GM21423 (cell line): Measurements from ENCODE around the gene TRMU.
"Not testable (repeated sequence)": the region's sequence is repeated elsewhere in the genome, so short reads cannot be mapped to it uniquely, and the experiment has no call there.

Experiments
- ATAC-seq: cut with Tn5 transposase; IDR thresholded peaks from one replicate; pipeline ENCODE4 v1.9.1; 2021; ENCODE audit warnings: mild to moderate bottlenecking, moderate library complexity; ENCODE audit not compliant: unreplicated experiment

The TRMU gene

DNA sequence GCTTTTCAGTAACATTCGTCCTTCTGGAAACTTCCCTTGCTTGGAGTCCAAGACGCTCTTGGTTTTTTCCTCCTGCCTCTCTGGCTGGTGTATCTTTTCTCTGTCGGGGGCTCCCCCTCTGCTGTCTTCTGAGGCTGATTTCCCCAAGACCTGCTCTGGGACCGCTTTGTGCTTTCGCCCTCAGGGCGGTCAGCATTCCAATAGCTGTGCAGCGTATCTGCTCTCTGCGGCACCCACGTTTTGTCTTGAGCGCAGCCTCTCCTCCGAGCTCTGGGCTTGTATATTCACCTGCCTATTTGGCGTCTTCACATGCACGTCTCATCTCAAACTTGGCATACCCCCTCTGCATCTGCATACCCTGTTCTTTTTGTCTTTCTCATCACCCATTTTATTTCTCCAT, 36.4 kb upstream of the TRMU start:
- ATAC-seq, result no peak

DNA sequence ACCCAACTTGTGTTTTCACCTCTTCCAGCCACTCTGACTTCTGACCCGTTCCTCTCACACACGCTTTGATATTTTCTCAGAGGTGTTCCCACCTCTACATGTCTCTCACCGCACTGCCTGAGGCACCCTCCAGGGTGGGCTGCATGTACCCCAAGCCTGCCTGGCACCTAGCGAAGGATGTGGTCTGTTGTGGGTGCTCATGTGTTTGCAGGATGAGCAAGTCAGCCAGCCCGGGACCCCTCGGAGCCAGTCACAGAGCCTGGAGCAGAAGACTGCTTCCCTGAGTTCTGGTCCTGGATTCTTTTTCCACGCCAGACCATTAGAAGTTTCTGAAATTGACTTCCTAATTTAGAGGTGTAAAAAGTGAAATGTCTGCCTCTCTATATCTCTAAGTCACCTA, 35.0 kb upstream of the TRMU start:
- ATAC-seq, result no peak

DNA sequence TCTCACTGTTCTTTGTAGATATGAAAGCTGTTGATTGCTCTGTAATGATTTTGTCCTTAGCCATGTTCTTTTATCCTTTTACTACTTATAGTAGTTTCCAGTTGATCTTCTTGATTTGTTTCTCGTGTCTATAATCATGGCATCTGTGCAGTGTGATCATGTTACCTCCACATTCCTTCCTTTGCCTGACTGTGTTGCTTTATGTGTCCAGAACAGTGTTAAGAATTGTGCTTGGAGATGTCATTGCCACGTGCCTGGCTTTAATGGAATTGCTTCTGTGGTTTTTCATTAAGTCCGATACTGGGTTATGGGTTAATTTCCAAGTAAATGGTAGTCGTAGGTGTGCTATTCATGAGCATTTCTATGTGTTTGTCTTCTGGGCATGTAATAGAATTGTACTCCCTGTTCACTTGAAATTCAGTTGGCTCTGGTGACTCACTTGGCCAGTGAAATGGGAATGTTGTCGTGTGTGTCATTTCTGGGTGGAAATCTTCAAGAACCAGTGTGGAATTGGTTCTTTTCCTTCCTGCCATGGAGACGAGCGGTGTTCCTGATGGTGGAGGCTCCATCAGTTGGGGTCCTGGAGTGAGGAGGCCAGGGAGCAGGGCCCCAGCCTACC, 32.1 kb upstream of the TRMU start:
- no peak for ATAC-seq

DNA sequence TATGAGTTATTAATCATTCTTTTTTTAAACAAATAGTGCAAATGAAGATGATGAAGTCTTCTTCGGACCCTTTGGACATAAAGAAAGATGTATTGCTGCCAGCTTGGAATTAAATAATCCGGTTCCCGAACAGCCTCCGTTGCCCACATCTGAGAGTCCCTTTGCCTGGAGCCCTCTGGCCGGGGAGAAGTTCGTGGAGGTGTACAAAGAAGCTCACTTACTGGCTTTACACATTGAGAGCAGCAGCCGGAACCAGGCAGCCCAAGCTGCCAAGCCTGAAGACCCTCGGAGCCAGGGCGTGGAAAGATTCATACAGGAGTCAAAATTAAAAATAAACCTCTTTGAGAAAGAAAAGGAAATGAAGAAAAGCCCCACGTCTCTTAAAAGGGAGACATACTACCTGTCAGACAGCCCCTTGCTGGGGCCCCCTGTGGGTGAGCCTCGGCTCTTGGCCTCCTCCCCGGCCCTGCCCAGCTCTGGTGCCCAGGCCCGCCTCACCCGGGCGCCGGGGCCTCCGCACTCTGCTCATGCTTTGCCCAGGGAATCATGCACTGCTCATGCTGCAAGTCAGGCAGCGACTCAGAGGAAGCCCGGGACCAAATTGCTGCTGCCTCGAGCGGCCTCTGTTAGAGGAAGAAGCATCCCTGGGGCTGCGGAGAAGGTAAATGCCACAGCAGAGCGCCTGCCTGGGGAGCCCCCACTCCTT, 27.1 kb upstream of the TRMU start:
- no peak for ATAC-seq

DNA sequence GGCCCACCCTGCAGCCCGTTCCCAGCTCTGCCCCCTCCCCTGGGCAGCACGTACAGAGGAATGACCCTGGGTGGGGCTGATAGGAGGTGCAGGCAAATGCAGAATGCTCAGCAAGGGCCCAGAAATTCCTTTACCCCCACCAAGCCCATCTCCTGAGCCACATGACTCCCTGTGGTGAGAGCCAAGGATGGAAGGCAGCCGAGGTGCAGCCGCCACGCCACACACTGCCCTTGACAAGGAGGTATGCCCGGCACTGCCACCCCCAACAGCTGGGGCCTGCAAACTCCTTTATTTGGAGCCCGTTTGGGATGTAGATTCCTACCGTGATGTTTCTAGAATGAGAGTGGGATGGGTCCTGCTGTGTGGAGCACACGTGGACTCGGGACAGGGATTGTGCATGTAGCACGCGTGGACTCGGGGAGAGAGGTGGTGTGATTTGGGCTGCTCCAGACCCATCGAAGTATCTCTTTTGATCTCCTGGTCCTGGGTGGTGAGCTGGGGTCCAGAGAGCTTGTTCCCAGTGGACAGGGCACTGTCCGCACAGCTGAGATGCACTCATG, 25.9 kb upstream of the TRMU start:
- no peak for ATAC-seq

DNA sequence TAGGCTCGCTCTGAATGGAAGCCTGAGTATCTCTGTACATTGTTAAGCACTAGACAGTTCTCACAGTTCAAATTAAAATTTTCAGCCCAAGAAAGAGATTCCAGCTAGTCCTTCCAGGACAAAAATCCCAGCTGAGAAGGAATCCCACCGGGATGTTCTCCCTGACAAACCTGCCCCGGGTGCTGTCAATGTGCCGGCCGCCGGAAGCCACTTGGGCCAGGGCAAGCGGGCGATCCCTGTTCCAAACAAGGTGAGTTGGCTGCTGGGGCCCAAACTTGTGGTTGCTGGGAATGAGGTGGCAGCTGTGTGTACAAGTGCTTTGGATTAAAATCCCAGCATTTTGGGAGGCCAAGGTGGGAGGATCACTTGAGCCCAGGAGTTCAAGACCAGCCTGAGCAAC, 23.5 kb upstream of the TRMU start:
- ATAC-seq, result no peak

DNA sequence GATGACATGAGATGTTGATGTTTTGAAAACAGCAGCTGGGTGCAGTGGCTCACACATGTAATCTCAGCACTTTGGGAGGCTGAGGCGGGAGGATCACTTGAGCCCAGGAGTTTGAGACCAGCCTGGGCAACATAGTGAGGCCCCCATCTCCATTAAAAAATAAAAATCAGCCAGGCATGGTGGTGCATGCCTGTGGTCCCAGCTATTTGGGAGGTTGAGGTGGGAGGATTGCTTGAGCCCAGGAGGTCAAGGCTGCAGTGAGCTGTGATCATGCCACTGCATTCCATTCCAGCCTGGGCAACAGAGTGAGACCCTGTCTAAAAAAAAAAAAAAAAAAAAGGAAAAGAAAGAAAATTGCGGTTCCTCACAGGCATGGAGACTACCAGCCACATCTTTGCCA, 22.7 kb upstream of the TRMU start:
- not testable (repeated sequence) for ATAC-seq

DNA sequence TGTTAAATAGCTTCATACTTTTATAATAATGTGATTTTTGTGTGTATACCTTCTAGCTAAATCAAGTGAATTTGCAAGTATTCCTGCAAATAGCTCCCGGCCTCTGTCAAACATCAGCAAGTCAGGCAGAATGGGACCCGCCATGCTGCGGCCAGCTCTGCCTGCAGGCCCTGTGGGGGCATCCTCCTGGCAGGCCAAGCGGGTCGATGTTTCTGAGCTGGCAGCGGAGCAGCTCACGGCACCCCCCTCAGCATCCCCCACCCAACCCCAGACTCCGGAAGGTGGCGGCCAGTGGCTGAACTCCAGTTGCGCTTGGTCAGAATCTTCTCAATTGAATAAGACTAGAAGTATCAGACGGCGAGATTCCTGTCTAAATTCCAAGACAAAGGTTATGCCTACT, 19.5 kb upstream of the TRMU start:
- ATAC-seq, result no peak

DNA sequence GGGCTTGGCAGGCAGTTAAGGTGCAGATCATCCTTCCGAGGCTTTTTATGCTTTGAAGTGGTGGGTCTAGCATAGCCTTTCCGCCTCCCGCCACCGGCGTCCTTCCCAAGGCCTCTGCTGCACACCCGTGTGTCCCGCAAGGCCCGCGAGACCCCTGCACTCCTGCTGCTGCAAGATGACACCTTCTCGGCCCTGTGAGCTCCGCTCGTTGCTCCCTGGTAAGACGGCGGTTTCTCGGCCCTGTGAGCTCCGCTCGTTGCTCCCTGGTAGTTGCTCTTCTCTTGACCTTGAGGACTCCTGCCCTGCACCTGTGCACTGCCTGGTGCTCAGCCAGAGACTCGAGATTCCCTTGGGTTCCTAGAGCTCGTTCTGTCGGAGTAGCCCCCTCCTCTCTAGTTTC, 17.9 kb upstream of the TRMU start:
- ATAC-seq, result no peak

DNA sequence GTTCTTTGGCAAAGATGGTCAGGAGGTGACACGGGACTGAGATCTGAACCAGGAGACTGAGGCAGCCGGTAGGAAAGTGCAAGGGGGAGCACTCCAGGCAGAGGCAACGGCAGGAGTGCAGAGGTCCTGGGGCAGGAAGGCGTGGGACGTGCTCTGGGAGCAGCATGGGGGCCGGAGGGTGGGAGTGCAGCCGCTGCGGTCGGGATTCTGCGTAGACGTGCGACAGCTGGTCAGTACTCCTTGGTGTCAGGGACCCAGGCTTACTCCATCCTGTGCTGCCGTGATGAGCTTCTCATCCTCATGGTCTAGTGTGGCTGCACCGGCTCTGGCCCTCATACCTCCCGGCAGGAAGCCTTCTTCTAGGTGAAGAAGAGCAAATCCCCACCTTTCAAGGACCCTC, 16.9 kb upstream of the TRMU start:
- ATAC-seq, result no peak

DNA sequence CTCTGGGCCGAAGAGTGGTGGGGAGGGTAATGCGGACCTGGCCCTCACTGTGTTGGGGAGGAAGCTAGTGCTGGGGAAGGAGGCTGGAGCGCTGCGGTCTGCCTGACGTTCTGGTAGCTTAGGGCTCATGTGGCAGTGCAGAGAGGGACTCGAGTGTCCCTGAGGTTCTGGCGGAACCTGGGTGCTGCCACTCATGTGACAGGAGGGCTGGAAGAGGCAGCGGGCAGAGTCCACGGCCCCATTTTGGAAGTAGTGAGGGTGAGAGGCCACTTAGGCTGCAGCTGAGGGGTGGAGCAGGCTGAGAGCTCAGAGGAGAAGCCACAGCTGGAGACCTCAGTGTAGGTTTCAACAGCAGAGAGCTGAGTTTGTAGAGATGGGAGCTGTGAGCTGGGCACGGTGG, 16.2 kb upstream of the TRMU start:
- ATAC-seq, result no peak

DNA sequence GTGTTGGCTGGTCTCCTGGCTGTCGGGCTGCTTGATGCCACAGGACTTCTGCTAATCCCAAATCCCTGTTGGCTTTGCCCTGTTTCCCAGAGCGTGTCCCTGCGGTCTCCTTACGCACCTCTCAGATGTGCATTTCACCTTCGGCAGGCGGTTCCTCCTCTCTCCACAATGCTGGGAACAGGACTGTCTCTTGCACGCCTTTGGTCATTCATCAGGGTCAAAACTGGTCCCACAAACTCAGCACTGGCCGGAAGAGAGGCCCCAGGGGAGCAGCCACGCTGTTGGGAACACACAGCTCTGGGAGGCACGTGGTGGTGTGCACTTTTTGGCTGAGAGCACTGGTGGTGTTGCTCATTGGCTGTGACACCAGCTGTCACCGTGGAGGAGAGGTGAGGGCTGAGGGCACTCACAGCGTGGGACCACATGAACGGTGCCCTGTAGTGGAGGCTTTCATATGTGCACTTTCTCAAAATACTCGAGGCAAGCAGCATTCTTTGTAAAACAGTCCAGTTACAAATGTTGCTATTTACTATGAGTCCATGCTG, 15.3 kb upstream of the TRMU start:
- no peak for ATAC-seq

DNA sequence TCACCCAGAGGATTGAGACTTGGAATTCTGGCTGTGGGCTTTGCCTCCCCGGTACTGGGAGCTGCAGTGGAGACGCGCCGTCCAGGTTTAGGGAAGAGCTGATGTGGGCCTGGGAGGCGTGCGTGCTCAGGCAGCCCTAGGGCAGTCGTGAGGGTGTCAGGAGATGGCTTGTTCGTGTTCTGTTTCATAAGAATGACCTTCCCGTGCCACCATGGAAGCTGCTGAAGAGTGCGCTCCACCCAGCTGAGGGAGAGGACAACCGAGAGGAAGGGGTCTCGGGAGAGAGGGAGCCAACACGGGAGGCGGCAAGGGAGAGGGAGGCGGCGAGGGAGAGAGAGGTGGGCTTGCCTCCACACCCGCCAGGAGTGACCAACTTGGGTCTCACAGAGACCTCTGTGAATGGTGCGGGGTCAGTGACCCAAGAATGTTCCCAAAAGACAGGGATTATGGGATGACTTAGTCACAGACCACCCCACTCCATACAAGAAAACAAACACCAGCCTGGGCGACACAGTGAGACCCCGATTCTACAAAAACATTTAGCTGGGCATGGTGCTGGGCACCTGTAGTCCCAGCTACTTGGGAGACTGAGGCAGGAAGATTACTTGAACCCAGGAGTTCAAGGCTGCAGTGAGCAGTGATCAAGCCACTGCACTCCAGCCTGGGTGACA, 14.7 kb upstream of the TRMU start:
- ATAC-seq, result no peak

DNA sequence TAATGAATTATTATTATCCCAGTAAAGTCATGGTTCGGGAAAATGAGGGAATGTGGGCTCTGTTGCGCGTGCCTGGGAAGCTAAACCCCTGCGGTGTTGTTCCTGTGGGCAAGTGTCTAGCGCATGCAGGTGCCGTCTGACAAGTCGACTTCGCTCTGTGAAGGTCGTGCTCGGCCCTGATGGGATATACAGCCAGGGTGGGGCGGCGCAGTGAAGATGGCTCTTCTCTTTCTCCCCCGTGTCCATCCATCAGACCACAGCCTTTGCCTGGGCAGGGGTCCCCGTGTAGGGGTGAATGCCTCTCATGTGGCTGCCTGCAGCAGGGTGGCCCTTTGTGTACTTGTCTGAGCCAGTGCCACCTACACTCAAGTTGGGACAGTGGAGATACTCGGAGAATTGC, 12.8 kb upstream of the TRMU start:
- no peak for ATAC-seq

DNA sequence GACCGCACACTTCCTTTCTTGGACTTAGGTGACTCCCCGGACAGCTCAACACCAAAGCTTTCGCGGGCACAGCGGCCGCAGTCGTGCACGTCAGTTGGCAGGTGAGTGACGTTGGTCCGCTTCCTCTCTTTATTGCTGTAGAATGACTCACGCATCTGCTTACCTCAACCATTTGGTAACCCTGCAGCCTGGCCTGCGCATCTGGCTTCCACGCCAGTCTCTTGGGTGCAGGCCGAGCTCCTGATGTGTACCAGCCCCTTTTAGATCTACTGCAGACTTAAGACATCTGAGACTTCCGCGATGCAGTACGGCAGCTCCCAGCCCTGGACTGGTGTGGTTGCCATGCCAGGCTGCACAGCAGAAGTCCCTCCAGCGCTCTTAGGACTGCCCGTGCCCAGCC, 12.4 kb upstream of the TRMU start:
- no peak for ATAC-seq

DNA sequence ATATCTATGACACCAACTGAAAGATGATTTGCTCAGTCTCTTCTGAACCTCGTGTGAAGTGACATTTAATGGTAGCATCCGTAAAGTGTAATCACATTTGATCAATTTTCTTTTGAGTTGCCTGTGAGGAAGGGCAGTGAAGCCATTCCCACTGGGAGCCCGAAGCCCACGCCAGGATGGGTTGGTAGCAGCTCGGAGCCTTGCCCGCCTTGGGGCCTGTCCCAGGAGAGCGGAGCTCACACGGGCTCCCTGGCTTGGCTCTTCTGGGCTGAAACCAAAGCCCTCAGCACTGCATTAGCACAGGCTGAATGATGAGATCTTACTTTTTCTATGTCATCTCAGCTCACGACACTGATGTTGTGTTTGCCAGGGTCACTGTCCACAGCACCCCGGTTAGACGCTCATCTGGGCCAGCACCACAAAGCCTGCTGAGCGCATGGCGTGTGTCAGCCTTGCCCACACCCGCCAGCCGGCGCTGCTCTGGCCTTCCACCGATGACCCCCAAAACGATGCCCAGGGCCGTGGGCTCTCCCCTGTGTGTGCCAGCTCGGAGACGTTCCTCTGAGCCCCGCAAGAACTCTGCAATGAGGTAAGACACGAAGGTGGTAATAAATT, 9.3 kb upstream of the TRMU start:
- ATAC-seq, result no peak

DNA sequence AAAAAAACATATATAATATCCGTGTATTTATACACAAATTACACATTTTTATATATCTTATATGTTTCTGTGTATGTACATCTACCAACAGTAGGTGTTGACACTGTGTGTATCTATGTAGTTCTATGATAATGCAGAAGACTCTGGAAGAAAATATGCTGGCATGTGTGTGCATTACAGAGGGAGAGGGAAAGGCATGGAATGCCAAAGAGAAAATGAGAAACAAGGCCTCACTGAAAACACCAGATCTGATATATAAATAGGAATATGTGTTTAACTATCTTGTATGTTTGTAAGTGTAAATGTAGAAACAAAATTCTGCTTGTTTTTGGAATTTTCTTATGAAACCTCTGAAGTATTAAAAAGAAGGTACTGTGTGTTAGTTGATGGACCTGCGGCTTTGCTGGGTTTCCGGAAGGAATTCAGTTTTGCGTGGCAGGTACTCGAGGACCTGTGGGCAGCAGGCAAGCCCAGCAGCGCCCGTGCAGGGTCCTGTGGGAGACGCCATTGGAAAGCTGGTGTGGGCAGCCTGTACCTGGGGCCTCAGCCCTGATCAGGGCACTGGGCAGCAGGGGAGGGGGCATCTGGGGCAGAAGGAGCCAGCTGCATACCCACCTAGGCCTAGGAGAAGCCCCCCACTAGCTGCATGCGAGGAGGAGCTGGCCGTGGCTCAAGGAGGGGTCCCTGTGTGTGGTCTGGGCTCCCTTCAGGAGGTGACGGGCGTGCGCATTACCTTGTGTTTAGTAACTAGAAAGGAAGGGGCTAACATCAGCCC, 7.6 kb upstream of the TRMU start:
- ATAC-seq, result no peak

DNA sequence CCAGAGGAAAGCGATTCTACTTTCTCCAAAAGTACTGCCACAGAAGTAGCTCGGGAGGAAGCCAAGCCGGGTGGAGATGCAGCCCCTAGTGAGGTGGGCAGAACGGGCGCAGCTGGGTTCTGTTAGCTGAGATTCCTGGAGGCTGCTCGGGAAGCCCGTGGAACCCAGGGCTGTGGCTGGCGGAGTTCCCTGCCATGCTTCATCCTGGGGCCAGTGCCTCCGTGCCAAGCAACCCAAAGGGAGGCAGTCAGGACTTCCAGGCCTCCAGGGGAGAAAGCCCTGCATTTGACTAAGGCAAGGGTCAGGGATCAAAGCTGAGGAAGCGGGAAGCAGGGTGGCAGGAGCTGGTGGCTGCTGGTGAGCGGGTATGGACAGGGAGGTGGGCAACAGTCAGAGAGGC, 6.7 kb upstream of the TRMU start:
- no peak for ATAC-seq

DNA sequence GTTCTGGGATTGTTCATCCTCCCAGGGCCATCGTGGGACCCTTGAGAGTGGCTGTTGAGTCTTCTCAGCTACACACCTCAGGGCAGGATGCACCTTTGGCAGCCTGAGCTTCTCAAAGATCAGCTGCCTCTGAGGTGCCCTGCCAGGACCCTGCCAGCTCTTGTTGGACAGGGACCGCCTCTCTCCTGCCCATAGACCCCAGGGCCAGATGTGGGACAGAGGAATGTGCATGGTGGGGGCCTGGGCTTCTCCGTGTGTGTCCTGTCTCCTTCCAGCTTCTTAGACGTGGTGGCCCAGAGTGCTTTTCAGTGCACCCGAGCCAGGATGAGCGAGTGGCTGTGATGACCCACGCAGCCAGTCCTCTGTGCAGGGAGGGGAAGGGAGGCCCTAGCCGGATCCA, 5.9 kb upstream of the TRMU start:
- ATAC-seq, result no peak

DNA sequence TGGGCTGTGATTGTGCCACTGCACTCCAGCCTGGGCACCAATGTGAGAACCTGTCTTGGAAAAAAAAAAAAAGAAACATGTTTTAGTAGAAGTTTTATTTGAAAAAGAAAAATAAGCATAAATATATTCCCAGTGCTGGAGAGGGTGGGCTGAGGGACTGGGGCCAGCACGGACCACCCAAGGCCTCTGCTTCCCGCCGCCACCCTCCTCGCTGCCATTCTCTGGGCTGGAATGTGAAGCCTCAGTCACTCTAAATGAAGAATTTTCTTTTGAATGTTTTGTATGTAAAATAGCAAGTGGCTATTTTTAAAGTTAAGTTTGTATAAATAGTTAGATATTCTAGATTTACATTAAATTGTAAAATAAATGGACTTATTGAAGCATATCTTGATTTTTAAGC, 5.1 kb upstream of the TRMU start:
- no peak for ATAC-seq

DNA sequence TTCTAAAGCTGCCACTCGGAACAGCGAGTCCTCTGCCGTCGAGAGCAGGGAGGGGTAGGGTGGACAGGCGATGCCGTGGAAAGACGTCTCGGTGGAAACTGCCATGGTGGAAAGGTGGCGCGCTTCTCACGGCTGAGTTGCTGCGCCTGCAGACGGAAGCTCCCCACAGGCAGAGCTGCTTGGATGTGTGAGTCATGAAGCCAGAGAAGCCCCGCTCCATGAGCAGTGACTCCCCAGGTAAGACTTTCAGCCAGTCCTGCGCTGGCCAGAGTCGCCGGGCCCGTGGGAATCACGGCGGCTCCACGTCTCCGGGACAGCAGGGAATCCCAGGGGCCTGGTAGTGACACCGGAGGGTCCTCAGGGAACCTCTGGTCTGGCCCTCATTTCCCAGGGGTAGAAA, 4.0 kb upstream of the TRMU start:
- ATAC-seq, result no peak
